Lung (tissue), 12 donors: ENCODE data around the gene ETV3. TPM values are rescaled to one million over a fixed set of nuclear protein-coding genes. Genes with fewer than 3 reads are reported as not detected.

Experiments
- ATAC-seq: fragments of 200-7000 bp; cut with Tn5 transposase; one replicate; pipeline ENCODE4 v1.9.1; 2020; ENCODE audit warnings: moderate number of reproducible peaks; ENCODE audit not compliant: insufficient read depth, low FRiP score
- DNase-seq, 3 donors: peaks; one replicate each; pipeline ENCODE4 v3.0.0-alpha.2; 2013 to 2017
- H3K27ac ChIP-seq, 2 donors: one replicate each; pipeline ENCODE4 v1.5.1; 2013; ENCODE audit warnings: mild to moderate bottlenecking in 2 of 2, moderate library complexity in 2 of 2, control low read depth in 1 of 2, inconsistent platforms in 1 of 2, low read depth in 1 of 2, low read length in 1 of 2
- H3K27me3 ChIP-seq, 3 donors: one replicate each; pipeline ENCODE4 v1.5.1; 2013; ENCODE audit warnings: low read length in 2 of 3; ENCODE audit not compliant: control insufficient read depth in 3 of 3, insufficient read depth in 3 of 3
- H3K36me3 ChIP-seq, 4 donors: one replicate each; pipeline ENCODE4 v1.5.1; 2013; ENCODE audit warnings: low read length in 4 of 4, mild to moderate bottlenecking in 1 of 4, moderate library complexity in 1 of 4; ENCODE audit not compliant: control insufficient read depth in 4 of 4, insufficient read depth in 4 of 4
- H3K4me1 ChIP-seq, 5 donors: one replicate each; pipeline ENCODE4 v1.5.1; 2013; ENCODE audit warnings: low read length in 5 of 5, mild to moderate bottlenecking in 2 of 5, moderate library complexity in 1 of 5; ENCODE audit not compliant: control insufficient read depth in 5 of 5, insufficient read depth in 5 of 5
- H3K4me3 ChIP-seq: one replicate; pipeline ENCODE4 v1.5.1; 2013; ENCODE audit warnings: mild to moderate bottlenecking, control low read depth, moderate library complexity
- H3K9ac ChIP-seq, 2 donors: one replicate each; pipeline ENCODE4 v1.5.1; 2013; ENCODE audit warnings: low read length in 2 of 2, control low read depth in 1 of 2; ENCODE audit not compliant: insufficient read depth in 1 of 2
- H3K9me3 ChIP-seq, 4 donors: one replicate each; pipeline ENCODE4 v1.5.1; 2013; ENCODE audit warnings: low read length in 3 of 4, mild to moderate bottlenecking in 1 of 4, moderate library complexity in 1 of 4; ENCODE audit not compliant: control insufficient read depth in 4 of 4, insufficient read depth in 3 of 4
- WGBS, 2 donors: extraction: QIAGEN DNeasy Blood & Tissue Kit; methylation state at CpG; one replicate each; pipeline ENCODE4 v1.1.7; 2013; 5-methylcytosine and 5-hydroxymethylcytosine counted together
- polyA plus RNA-seq, 2 donors: library from polyadenylated mRNA; stranded (reverse); fragments of 200-250 nt; gene quantifications; one replicate each; pipeline ENCODE4 v1.2.1, GENCODE V29; 2013
- total RNA-seq, 2 donors: library from RNA; depleted of rRNA in 1 of 2; stranded (reverse); fragments of >200 nt in 1 of 2; gene quantifications; one replicate each; pipeline ENCODE4 v1.2.1, GENCODE V29; 2014 to 2021
- TF ChIP-seq, protein P1 (sequence below): IDR thresholded peaks from 2 replicates; pipeline ENCODE4 v1.5.1; 2012; ENCODE audit warnings: mild to moderate bottlenecking; ENCODE audit errors: control extremely low read depth, extremely low read depth
- donor health status: control.
- donor health status: control.
- donor health status: Bipolar disorder and iron deficiency.
- donor health status: healthy.
- donor health status: DM: yes; HTN: yes; CAD: no.

Gene ETV3
- total and polyA plus RNA-seq, 4 donors: 7.9 to 31.5 (median 19.3) TPM

DNA sequence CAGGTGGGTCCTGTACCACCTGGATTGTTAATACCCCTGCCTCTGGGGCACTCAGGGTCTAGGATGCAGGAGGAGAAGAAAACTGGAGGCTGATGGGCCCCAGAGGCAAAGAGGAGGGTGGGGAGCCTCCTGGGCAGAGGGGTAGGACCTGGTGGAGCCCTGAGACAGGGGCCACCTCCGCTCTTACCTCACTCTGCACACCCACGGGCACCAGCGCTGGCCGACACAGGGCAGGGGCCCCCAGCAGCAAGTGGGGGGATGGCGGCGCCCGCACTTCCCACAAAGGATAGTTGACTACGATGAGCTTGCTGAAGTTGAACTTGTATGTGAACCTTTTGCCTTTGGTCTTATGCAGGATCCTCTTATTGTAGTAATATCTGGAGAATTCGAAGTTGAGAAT is 39.7 kb downstream of the ETV3 start:
- TF ChIP-seq, protein P1, sequence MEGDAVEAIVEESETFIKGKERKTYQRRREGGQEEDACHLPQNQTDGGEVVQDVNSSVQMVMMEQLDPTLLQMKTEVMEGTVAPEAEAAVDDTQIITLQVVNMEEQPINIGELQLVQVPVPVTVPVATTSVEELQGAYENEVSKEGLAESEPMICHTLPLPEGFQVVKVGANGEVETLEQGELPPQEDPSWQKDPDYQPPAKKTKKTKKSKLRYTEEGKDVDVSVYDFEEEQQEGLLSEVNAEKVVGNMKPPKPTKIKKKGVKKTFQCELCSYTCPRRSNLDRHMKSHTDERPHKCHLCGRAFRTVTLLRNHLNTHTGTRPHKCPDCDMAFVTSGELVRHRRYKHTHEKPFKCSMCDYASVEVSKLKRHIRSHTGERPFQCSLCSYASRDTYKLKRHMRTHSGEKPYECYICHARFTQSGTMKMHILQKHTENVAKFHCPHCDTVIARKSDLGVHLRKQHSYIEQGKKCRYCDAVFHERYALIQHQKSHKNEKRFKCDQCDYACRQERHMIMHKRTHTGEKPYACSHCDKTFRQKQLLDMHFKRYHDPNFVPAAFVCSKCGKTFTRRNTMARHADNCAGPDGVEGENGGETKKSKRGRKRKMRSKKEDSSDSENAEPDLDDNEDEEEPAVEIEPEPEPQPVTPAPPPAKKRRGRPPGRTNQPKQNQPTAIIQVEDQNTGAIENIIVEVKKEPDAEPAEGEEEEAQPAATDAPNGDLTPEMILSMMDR: no peak
- DNase-seq: no peak
- ATAC-seq: no peak
- no peaks in the 10 kb centered on the region for H3K4me1 ChIP-seq
- peaks cover 0 to 2% (median 0%) of the 10 kb centered on the region in 3 donors for H3K27me3 ChIP-seq
- H3K4me3 ChIP-seq: no peak overlapping the region
- H3K9ac ChIP-seq: no peak overlapping the region
- H3K9me3 ChIP-seq: no peaks in the 10 kb centered on the region
- H3K36me3 ChIP-seq: no peaks in the 10 kb centered on the region
- WGBS, 2 donors: 94 to 95% methylated on average over 9 of the region's 9 CpGs
- no peak overlapping the region for H3K27ac ChIP-seq

DNA sequence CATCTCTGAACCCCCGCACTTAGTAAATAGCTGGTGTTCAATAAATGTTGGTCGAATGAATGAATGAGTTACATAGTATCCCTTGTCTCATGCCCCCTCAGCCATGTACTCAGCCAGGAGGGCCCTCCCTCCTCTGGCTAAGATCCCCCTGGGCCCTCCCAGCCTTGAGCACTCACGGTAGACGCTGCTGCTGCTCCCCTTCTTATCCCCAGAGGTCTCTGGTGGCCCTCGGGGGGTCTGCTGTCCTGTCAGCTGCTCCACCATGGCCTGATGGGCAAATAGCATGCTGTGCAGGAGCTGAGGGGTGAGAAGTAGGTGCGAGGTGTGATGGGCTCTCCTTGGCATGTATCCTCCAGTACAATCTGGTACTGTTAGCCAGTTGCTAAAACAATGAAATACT is 40.5 kb downstream of the ETV3 start:
- Histone ChIP-seq H3K36me3 (no peaks in the 10 kb centered on the region), H3K4me3 (no peak overlapping the region), H3K9me3 (no peaks in the 10 kb centered on the region), H3K27ac (no peak overlapping the region), H3K9ac (no peak overlapping the region), H3K4me1 (peaks cover 0 to 6% (median 0%) of the 10 kb centered on the region in 5 donors), H3K27me3 (peaks cover 0 to 2% (median 0%) of the 10 kb centered on the region in 3 donors)
- DNase-seq (no peak), ATAC-seq (no peak)
- 83 to 86% methylated on average over 6 of the region's 6 CpGs for WGBS, 2 donors
- TF ChIP-seq, protein P1: no peak

DNA sequence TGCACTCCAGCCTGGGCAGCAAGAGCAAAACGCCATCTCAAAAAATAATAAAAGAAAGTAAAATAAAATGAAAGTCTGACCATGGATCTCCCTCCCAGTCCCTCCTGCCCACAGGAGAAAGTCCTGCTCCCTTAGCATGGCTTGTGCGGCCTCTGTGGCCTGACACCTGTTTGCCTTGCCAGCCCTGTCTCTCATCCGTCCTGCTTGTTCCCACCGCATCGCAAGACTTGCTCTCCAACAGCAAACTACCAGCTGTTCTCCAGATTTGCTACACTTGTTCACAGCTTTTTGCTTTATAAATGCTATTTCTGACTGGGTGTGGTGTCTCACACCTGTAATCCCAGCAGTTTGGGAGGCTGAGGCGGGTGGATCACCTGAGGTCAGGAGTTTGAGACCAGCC is 41.3 kb downstream of the ETV3 start:
- Histone ChIP-seq H3K36me3 (no peaks in the 10 kb centered on the region), H3K9me3 (no peaks in the 10 kb centered on the region), H3K27ac (no peak overlapping the region), H3K27me3 (no peaks in the 10 kb centered on the region), H3K4me3 (no peak overlapping the region), H3K9ac (no peak overlapping the region), H3K4me1 (peaks cover 0 to 8% (median 0%) of the 10 kb centered on the region in 5 donors)
- no peak for DNase-seq
- ATAC-seq: no peak
- WGBS, 2 donors: 79 to 82% methylated on average over 6 of the region's 6 CpGs
- TF ChIP-seq, protein P1: no peak

DNA sequence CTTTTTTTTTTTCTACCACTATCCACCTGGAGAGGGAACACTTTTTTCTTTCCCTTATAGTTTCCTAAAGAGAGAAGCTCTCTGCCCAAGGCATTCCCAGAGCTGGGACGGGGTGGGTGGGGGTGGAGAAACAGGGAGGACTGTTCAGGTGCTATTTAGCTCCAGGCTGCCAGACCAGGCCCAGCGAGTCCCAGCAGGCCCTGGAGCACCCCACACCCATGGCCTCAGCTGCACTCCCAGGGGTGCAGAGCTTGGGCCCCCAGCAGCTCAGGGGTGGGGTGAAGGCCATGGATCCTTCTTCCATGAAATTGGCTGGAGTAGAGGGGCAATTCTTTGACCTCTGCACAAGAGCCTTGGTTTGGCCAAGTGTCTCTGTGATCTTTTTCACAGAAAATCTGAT is 42.6 kb downstream of the ETV3 start:
- ATAC-seq: no peak

More for the DNA sequence above, 42.6 kb downstream of the ETV3 start:
- Histone ChIP-seq H3K9ac (no peak overlapping the region), H3K4me3 (no peak overlapping the region), H3K27me3 (no peaks in the 10 kb centered on the region), H3K36me3 (no peaks in the 10 kb centered on the region), H3K4me1 (peaks cover 0 to 11% (median 0%) of the 10 kb centered on the region in 5 donors), H3K9me3 (no peaks in the 10 kb centered on the region), H3K27ac (no peak overlapping the region)
- no peak for DNase-seq
- TF ChIP-seq, protein P1: no peak
- WGBS, 2 donors: 79 to 84% methylated on average over 2 of the region's 2 CpGs
